HEK293T (cell line): Measurements from ENCODE around the gene ERBB4.

Source experiments
- CTCF ChIA-PET: fragments of 350-600 bp; formaldehyde crosslinking; extraction: SDS; loops from one replicate; lab custom pipeline; 2021; ENCODE audit warnings: antibody characterized with exemption, inconsistent platforms; lab: Yijun Ruan, JAX
- POLR2A ChIA-PET: fragments of 350-600 bp; formaldehyde crosslinking; extraction: SDS; loops from one replicate; lab custom pipeline; 2020; ENCODE audit warnings: antibody characterized with exemption, inconsistent platforms; lab: Yijun Ruan, JAX
- DNase-seq: peaks from one replicate; pipeline ENCODE4 v3.0.0; 2012; ENCODE audit warnings: mixed read lengths; ENCODE audit errors: extremely low spot score
- ARNT ChIP-seq: fragments of 450-650 bp; IDR thresholded peaks from 2 replicates; pipeline ENCODE4 v1.6.1; 2017; ENCODE audit warnings: mild to moderate bottlenecking
- BHLHE40 ChIP-seq: fragments of 450-650 bp; IDR thresholded peaks from 2 replicates; pipeline ENCODE4 v1.6.1; 2016; ENCODE audit warnings: mild to moderate bottlenecking, moderate library complexity, borderline replicate concordance
- CTBP1 ChIP-seq: fragments of 450-650 bp; IDR thresholded peaks from 2 replicates; pipeline ENCODE4 v1.6.1; 2016; ENCODE audit warnings: borderline replicate concordance
- ELF4 ChIP-seq: fragments of 450-650 bp; IDR thresholded peaks from 2 replicates; pipeline ENCODE4 v1.6.1; 2017; ENCODE audit warnings: antibody characterized with exemption
- FOXA1 ChIP-seq: fragments of 450-650 bp; IDR thresholded peaks from 2 replicates; pipeline ENCODE4 v1.6.1; 2016; ENCODE audit warnings: mild to moderate bottlenecking
- FOXK2 ChIP-seq: fragments of 450-650 bp; IDR thresholded peaks from 2 replicates; pipeline ENCODE4 v1.6.1; 2016; ENCODE audit warnings: mild to moderate bottlenecking
- FOXM1 ChIP-seq: fragments of 450-650 bp; IDR thresholded peaks from 2 replicates; pipeline ENCODE4 v1.6.1; 2017; ENCODE audit warnings: mild to moderate bottlenecking, borderline replicate concordance
- HDGF ChIP-seq: fragments of 450-650 bp; IDR thresholded peaks from 2 replicates; pipeline ENCODE4 v1.6.1; 2017; ENCODE audit warnings: antibody characterized with exemption, borderline replicate concordance
- L3MBTL2 ChIP-seq: fragments of 450-650 bp; conservative IDR thresholded peaks from 2 replicates; pipeline ENCODE4 v1.6.1; 2016; ENCODE audit warnings: mild to moderate bottlenecking
- LEF1 ChIP-seq: fragments of 450-650 bp; IDR thresholded peaks from 2 replicates; pipeline ENCODE4 v1.6.1; 2017; ENCODE audit warnings: mild to moderate bottlenecking, borderline replicate concordance
- NFRKB ChIP-seq: fragments of 450-650 bp; IDR thresholded peaks from 2 replicates; pipeline ENCODE4 v1.6.1; 2016; ENCODE audit warnings: mild to moderate bottlenecking, moderate library complexity
- PKNOX1 ChIP-seq: fragments of 450-650 bp; IDR thresholded peaks from 2 replicates; pipeline ENCODE4 v1.6.1; 2016
- SP1 ChIP-seq: fragments of 450-650 bp; IDR thresholded peaks from 2 replicates; pipeline ENCODE4 v1.6.1; 2017
- SUZ12 ChIP-seq: fragments of 450-650 bp; IDR thresholded peaks from 2 replicates; pipeline ENCODE4 v1.6.1; 2016; ENCODE audit warnings: mild to moderate bottlenecking
- ZNF384 ChIP-seq: fragments of 450-650 bp; IDR thresholded peaks from 2 replicates; pipeline ENCODE4 v1.6.1; 2016

The ERBB4 gene

GRCh38 chr2:212157012-212157411, 381.6 kb downstream of the ERBB4 start:
- ChIA-PET CTCF (no interaction called here), POLR2A (interaction anchor here (0.6 kb wide), 1 partner anchor 477 kb away, joined by 3 read pairs; no protein-coding TSS in a partner anchor)
- no peak for TF ChIP-seq FOXM1
- DNase-seq, result no peak

DNA sequence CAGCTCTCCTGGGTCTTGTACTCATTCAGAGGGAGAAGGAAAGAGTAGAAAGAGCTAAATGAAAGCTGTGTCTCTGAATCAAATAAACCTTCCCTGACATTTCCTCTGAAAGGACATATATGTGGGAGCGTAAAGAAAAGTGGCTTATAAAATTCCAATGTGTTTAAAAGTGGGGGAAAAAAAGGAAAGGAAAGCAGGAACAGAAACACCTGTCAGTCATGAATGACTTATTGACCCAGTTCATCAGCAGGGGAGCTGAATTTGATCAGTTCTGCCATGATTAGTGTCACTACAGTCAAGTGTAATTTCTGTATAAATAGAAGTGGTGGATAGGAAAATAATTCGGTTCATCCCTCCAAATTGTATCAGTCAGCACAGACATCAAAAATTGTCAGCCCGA, 382.5 kb downstream of the ERBB4 start:
- no peak for DNase-seq
- ChIA-PET CTCF (no interaction called here), POLR2A (interaction anchor here (0.6 kb wide), 1 partner anchor 478 kb away, joined by 3 read pairs; no protein-coding TSS in a partner anchor)
- TF ChIP-seq PKNOX1, result peak; percentile 59
- no peak for TF ChIP-seq BHLHE40

DNA sequence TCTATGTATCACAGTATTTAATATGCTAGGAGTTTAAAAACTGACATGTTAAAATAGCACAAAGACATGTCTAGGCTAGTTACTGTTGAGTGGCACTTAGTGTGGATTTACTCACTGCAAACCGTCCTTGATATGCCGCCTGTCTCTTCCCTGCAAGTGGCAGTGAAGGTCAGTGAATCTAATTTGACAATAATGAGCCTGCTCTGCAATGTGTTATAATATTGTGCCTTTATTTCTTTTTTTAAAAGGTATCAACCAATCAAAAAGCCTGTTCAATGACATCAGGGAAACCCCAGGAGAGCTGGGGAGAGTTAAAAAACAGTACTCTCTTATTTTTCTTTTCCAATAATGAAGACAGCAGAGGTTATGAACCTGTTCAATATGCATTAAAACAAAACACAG, 384.1 kb downstream of the ERBB4 start:
- peak; percentile 27; the same call in 1 of the 2 replicates for TF ChIP-seq PKNOX1
- no peak for TF ChIP-seq HDGF
- ChIA-PET POLR2A (no interaction called here), CTCF (no interaction called here)
- no peak for DNase-seq

DNA sequence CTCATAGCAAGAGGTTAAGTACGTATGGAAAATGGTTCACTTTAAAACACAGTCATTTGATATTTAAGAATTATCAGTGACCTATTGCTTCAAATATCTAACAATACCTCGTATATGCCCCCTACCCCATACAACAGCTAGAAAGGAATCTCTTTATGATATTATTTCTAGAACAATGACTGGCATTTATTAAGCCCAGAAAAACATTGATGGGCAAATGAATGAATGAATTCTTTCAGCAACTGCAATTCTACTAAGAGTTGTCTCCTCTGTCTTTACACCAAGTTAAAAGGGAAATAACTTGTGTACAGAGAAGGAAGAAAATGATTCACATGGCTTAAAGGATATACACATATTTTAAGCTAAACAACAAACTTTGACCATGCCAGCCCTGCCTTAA, 384.7 kb downstream of the ERBB4 start:
- TF ChIP-seq ARNT (no peak), FOXA1 (no peak), ELF4 (no peak), ZNF384 (no peak), SP1 (no peak), HDGF (no peak)
- CTCF ChIA-PET, result no interaction called here
- no peak for DNase-seq
- POLR2A ChIA-PET, result no interaction called here

GRCh38 chr2:212147921-212148513, 390.6 kb downstream of the ERBB4 start:
- ChIA-PET POLR2A (no interaction called here), CTCF (no interaction called here)
- DNase-seq, result no peak
- TF ChIP-seq SP1 (no peak), BHLHE40 (no peak), FOXM1 (no peak), ZNF384 (peak; percentile 84)

DNA sequence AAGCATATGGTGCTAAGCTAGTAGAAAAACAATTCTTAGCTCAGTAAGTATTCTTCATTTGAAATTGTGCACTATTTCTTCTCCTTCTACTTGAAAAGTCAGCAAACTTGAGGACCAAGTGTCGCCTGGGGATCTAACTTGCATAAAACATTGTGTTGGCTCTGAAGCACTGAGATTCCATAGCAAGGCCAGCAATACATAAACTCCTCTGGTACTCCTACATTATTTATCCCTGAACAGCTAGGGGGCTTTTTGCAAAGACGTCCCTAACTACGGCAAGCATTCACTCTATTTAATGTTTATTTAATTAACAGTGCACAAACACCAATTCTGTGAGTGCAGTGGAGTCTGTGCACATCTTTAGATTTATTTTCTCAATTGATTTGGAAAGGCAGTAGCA, 392.2 kb downstream of the ERBB4 start:
- no peak for TF ChIP-seq ZNF384
- no peak for TF ChIP-seq FOXM1
- TF ChIP-seq LEF1, result no peak
- TF ChIP-seq NFRKB, result no peak
- TF ChIP-seq SP1, result no peak
- TF ChIP-seq SUZ12, result no peak
- ChIA-PET CTCF (no interaction called here), POLR2A (no interaction called here)
- DNase-seq, result no peak

GRCh38 chr2:212145121-212145520, 393.5 kb downstream of the ERBB4 start:
- no peak for TF ChIP-seq PKNOX1
- no peak for TF ChIP-seq CTBP1
- no peak for TF ChIP-seq ZNF384
- TF ChIP-seq L3MBTL2, result no peak
- TF ChIP-seq FOXK2, result no peak
- TF ChIP-seq BHLHE40, result no peak
- TF ChIP-seq ELF4, result no peak
- TF ChIP-seq FOXM1, result no peak
- TF ChIP-seq LEF1, result no peak
- TF ChIP-seq SUZ12, result no peak
- TF ChIP-seq FOXA1, result no peak
- TF ChIP-seq NFRKB, result no peak
- no peak for TF ChIP-seq ARNT
- TF ChIP-seq SP1, result no peak
- CTCF ChIA-PET, result no interaction called here
- DNase-seq, result no peak
- POLR2A ChIA-PET, result no interaction called here

DNA sequence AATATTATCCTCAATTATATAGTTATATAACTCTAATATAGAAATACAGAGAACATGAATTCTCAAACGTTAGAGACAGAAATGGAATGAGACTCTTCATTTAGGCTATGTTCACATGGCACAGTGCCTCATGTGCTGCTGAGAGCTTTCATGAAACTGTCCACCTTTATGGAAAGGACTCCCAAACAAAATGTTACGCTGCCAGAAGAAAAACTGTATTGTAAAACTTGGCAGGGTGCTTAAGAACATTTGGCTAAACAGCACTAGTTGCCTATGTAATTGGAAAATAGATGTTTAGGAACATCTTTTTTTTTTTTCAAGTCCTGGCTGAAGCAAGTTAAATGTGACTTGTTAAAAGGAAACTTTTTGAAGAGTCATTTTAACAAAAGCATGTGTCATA, 396.0 kb downstream of the ERBB4 start:
- no peak for DNase-seq
- TF ChIP-seq L3MBTL2 (no peak), HDGF (no peak), FOXA1 (no peak)
- CTCF ChIA-PET, result no interaction called here
- POLR2A ChIA-PET, result no interaction called here
